Measurements from ENCODE around the gene ST3GAL2. TPM values are rescaled to one million over a fixed set of nuclear protein-coding genes. Genes with fewer than 3 reads are reported as not detected.
"Not testable (repeated sequence)": the region's sequence is repeated elsewhere in the genome, so short reads cannot be mapped to it uniquely, and the experiment has no call there.

Gene ST3GAL2
- total and polyA plus RNA-seq, 2 donors (not counting 1 experiment from before 2014, with no cell fraction given), result 13.5 to 17.8 TPM

DNA sequence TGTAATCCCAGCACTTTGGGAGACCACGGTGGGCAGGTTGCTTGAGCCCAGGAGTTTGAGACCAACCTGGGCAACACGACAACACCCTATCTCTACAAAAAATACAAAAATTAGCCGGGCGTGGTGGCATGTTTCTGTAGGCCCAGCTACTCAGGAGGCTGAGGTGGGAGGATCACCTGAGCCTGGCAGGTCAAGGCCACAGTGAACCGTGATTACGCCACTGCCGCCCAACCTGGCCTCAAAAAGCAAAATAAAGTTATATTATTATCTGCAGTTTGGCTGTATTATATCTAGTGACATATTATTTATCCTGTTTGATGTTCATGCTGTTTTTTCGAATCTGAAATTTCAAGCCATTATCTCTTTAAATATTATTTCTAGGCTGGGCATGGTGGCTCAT is 26.5 kb downstream of the ST3GAL2 start:
- H2AFZ ChIP-seq (ENCODE audit: low read length), result no peak overlapping the region
- H3K27me3 ChIP-seq (ENCODE audit: control insufficient read depth, insufficient read depth, low read length), result no peaks in the 10 kb centered on the region
- DNase-seq (ENCODE audit: low read depth in 2 of 2), result no peak
- no peaks in the 10 kb centered on the region for H3K36me3 ChIP-seq (ENCODE audit: control insufficient read depth, insufficient read depth, low read length)
- H3K4me2 ChIP-seq (ENCODE audit: extremely low read depth, insufficient read depth, low read length), result no peak overlapping the region
- no peaks in the 10 kb centered on the region for H4K20me1 ChIP-seq (ENCODE audit: control insufficient read depth, extremely low read depth, insufficient read depth, low read length)
- H3K4me1 ChIP-seq (ENCODE audit: control insufficient read depth, extremely low read depth, insufficient read depth, low read length), result no peaks in the 10 kb centered on the region
- no peak overlapping the region for H3K27ac ChIP-seq (ENCODE audit: insufficient read depth, low read length)
- no peak overlapping the region for H3K9ac ChIP-seq (ENCODE audit: insufficient read depth, low read length)
- TF ChIP-seq EZH2 (IDR thresholded peaks at IDR 0.05; ENCODE audit: low read length, missing control alignments), result no peak
- TF ChIP-seq, protein P1, sequence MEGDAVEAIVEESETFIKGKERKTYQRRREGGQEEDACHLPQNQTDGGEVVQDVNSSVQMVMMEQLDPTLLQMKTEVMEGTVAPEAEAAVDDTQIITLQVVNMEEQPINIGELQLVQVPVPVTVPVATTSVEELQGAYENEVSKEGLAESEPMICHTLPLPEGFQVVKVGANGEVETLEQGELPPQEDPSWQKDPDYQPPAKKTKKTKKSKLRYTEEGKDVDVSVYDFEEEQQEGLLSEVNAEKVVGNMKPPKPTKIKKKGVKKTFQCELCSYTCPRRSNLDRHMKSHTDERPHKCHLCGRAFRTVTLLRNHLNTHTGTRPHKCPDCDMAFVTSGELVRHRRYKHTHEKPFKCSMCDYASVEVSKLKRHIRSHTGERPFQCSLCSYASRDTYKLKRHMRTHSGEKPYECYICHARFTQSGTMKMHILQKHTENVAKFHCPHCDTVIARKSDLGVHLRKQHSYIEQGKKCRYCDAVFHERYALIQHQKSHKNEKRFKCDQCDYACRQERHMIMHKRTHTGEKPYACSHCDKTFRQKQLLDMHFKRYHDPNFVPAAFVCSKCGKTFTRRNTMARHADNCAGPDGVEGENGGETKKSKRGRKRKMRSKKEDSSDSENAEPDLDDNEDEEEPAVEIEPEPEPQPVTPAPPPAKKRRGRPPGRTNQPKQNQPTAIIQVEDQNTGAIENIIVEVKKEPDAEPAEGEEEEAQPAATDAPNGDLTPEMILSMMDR (conservative IDR thresholded peaks at IDR 0.05 in 1 of 2, IDR thresholded peaks at IDR 0.05 in 1 of 2; ENCODE audit: low read depth in 1 of 2, low read length in 2 of 2), result no peak
- no peaks in the 10 kb centered on the region for H3K9me3 ChIP-seq (ENCODE audit: control insufficient read depth, insufficient read depth, low read depth, low read length)
- no peaks in the 10 kb centered on the region for H3K79me2 ChIP-seq (ENCODE audit: control insufficient read depth, insufficient read depth, low read length)
- no peak overlapping the region for H3K4me3 ChIP-seq (replicated peaks in 1 of 4; ENCODE audit: control extremely low read depth in 1 of 4, insufficient read depth in 1 of 4, low read depth in 3 of 4, low read length in 4 of 4)

DNA sequence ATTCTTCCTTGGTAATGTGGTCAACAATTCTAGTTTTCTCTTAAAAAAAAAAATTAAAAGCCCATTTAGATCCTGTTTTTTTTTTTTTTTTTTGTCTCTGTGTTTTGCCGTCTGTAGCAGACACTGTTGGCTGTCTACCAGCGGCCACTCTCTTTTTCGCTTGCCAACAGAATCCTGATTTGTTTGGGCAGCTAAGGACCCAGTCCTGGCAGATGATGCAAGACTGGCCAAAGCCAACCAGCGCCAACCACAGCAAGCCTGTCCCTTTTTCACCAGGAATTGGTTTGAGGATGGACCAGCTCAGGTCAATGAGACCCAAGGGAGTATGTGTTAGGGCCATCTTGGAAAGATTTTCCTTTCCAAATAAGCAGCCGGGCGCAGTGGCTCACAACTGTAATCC is 28.2 kb downstream of the ST3GAL2 start:
- Histone ChIP-seq H3K79me2 (ENCODE audit: control insufficient read depth, insufficient read depth, low read length) (no peaks in the 10 kb centered on the region), H2AFZ (ENCODE audit: low read length) (no peak overlapping the region), H4K20me1 (ENCODE audit: control insufficient read depth, extremely low read depth, insufficient read depth, low read length) (no peaks in the 10 kb centered on the region), H3K27ac (ENCODE audit: insufficient read depth, low read length) (no peak overlapping the region), H3K4me3 (replicated peaks in 1 of 4; ENCODE audit: control extremely low read depth in 1 of 4, insufficient read depth in 1 of 4, low read depth in 3 of 4, low read length in 4 of 4) (no peak overlapping the region), H3K4me2 (ENCODE audit: extremely low read depth, insufficient read depth, low read length) (no peak overlapping the region), H3K9ac (ENCODE audit: insufficient read depth, low read length) (no peak overlapping the region), H3K4me1 (ENCODE audit: control insufficient read depth, extremely low read depth, insufficient read depth, low read length) (no peaks in the 10 kb centered on the region), H3K9me3 (ENCODE audit: control insufficient read depth, insufficient read depth, low read depth, low read length) (no peaks in the 10 kb centered on the region), H3K36me3 (ENCODE audit: control insufficient read depth, insufficient read depth, low read length) (no peaks in the 10 kb centered on the region), H3K27me3 (ENCODE audit: control insufficient read depth, insufficient read depth, low read length) (no peaks in the 10 kb centered on the region)
- peak; percentile 28 to 33 for DNase-seq (ENCODE audit: low read depth in 2 of 2)
- no peak for TF ChIP-seq EZH2 (IDR thresholded peaks at IDR 0.05; ENCODE audit: low read length, missing control alignments)
- TF ChIP-seq, protein P1 (conservative IDR thresholded peaks at IDR 0.05 in 1 of 2, IDR thresholded peaks at IDR 0.05 in 1 of 2; ENCODE audit: low read depth in 1 of 2, low read length in 2 of 2), result no peak

DNA sequence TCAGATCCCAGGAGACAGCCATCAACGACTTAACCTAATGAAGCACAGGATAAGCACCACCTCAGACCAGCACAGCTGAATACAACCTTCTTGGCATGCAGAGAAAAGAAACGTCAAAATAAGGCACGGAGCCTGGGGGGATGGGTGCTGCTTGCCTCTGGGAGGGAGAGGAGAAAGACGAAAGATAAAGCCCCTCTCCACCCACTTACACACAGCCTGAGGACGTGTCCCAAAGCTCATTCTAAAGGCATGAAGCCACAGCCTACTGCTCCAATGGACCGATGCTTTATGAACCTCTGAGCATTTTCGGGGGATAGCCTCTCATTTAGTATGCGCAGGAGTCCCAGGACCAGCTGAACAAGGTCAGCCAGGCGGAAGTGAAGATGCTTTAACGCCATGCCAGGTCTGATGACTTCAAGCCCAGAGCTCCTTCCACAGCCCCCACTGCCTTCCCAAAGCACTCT is 31.1 kb downstream of the ST3GAL2 start:
- H2AFZ ChIP-seq (ENCODE audit: low read length), result no peak overlapping the region
- TF ChIP-seq, protein P1 (conservative IDR thresholded peaks at IDR 0.05 in 1 of 2, IDR thresholded peaks at IDR 0.05 in 1 of 2; ENCODE audit: low read depth in 1 of 2, low read length in 2 of 2), result no peak
- no peak for TF ChIP-seq EZH2 (IDR thresholded peaks at IDR 0.05; ENCODE audit: low read length, missing control alignments)
- H3K27me3 ChIP-seq (ENCODE audit: control insufficient read depth, insufficient read depth, low read length), result no peaks in the 10 kb centered on the region
- no peaks in the 10 kb centered on the region for H3K9me3 ChIP-seq (ENCODE audit: control insufficient read depth, insufficient read depth, low read depth, low read length)
- H3K27ac ChIP-seq (ENCODE audit: insufficient read depth, low read length), result no peak overlapping the region
- no peak for DNase-seq (ENCODE audit: low read depth in 2 of 2)
- H3K79me2 ChIP-seq (ENCODE audit: control insufficient read depth, insufficient read depth, low read length), result no peaks in the 10 kb centered on the region
- H4K20me1 ChIP-seq (ENCODE audit: control insufficient read depth, extremely low read depth, insufficient read depth, low read length), result no peaks in the 10 kb centered on the region
- H3K4me3 ChIP-seq (replicated peaks in 1 of 4; ENCODE audit: control extremely low read depth in 1 of 4, insufficient read depth in 1 of 4, low read depth in 3 of 4, low read length in 4 of 4), result no peak overlapping the region
- no peak overlapping the region for H3K4me2 ChIP-seq (ENCODE audit: extremely low read depth, insufficient read depth, low read length)
- peaks cover 10% of the 10 kb centered on the region for H3K4me1 ChIP-seq (ENCODE audit: control insufficient read depth, extremely low read depth, insufficient read depth, low read length)
- no peak overlapping the region for H3K9ac ChIP-seq (ENCODE audit: insufficient read depth, low read length)
- no peaks in the 10 kb centered on the region for H3K36me3 ChIP-seq (ENCODE audit: control insufficient read depth, insufficient read depth, low read length)

GRCh38 chr16:70406104-70406503 is 32.8 kb downstream of the ST3GAL2 start:
- not testable (repeated sequence) for H2AFZ ChIP-seq (ENCODE audit: low read length); H3K4me2 ChIP-seq (ENCODE audit: extremely low read depth, insufficient read depth, low read length); DNase-seq (ENCODE audit: low read depth in 2 of 2); H3K27ac ChIP-seq (ENCODE audit: insufficient read depth, low read length); H3K79me2 ChIP-seq (ENCODE audit: control insufficient read depth, insufficient read depth, low read length); H3K9me3 ChIP-seq (ENCODE audit: control insufficient read depth, insufficient read depth, low read depth, low read length); H4K20me1 ChIP-seq (ENCODE audit: control insufficient read depth, extremely low read depth, insufficient read depth, low read length); H3K27me3 ChIP-seq (ENCODE audit: control insufficient read depth, insufficient read depth, low read length); H3K4me3 ChIP-seq (replicated peaks in 1 of 4; ENCODE audit: control extremely low read depth in 1 of 4, insufficient read depth in 1 of 4, low read depth in 3 of 4, low read length in 4 of 4); H3K36me3 ChIP-seq (ENCODE audit: control insufficient read depth, insufficient read depth, low read length); H3K9ac ChIP-seq (ENCODE audit: insufficient read depth, low read length); H3K4me1 ChIP-seq (ENCODE audit: control insufficient read depth, extremely low read depth, insufficient read depth, low read length)

Data from fibroblast of lung (primary cell).